ENCODE measurements around the gene PCNT.

DNA sequence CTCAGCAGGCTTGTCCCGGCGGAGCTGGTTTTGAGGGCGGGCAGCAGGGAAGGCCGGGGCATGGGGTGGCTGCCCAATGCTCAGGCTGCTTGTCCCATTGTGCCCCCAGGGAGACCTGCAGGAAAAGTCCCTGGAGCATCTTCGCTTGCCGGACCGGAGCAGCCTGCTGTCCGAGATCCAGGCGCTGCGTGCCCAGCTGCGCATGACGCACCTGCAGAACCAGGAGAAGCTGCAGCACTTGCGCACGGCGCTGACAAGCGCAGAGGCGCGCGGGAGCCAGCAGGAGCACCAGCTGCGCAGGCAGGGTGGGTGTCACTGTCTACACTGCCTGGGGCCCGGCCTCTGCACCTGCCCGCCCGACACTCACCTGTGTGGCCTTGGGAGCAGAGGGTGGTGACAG lies 104.3 kb downstream of the PCNT start:
- TF ChIP-seq NFYB (CRISPR knock-in tag; conservative IDR thresholded peaks at IDR 0.05; ENCODE audit: low read depth) (no peak), RELA (CRISPR knock-in tag; IDR thresholded peaks at IDR 0.05; ENCODE audit: borderline replicate concordance) (no peak)
